HG03095 (cell line): Measurements from ENCODE around the gene ACSS2.
"Not testable (repeated sequence)": the region's sequence is repeated elsewhere in the genome, so short reads cannot be mapped to it uniquely, and the experiment has no call there.

ENCODE experiments used
- ATAC-seq: cut with Tn5 transposase; IDR thresholded peaks from one replicate; pipeline ENCODE4 v1.9.1; 2021; ENCODE audit warnings: moderate library complexity; ENCODE audit not compliant: unreplicated experiment

The ACSS2 gene

GRCh38 chr20:34873583-34874093, 2.8 kb upstream of the ACSS2 start:
- ATAC-seq, result no peak

DNA sequence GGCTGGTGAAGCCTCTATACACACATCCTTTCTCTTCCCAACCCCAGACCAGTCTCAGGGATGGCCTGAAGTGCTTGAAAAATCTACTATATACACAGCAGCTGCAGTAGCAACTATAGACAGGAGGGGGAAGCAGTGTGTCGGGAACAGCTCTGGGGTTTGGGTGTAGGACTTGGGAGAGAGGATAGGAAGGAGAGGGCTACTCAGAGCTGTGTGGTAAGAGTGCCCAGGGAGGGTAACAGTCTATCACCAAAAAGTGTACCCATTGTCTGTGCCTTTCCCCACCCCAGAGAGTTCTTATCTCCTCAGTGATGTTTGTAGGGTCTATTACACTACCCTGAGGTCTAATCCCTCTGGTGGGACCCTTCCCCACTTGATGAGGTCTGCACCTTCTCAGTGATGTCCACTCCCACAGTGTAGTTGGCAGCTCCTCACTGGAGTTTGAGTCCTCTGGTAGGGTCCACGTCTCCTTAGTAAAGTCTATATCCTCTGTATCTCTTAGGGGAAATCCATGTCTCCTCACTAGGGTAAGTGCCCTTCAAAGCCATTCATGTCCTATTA, 2.2 kb upstream of the ACSS2 start:
- ATAC-seq, result no peak

- peak; percentile 63 for ATAC-seq
Observed at GRCh38 chr20:34875642-34876405, 588 bp upstream of the ACSS2 start.

DNA sequence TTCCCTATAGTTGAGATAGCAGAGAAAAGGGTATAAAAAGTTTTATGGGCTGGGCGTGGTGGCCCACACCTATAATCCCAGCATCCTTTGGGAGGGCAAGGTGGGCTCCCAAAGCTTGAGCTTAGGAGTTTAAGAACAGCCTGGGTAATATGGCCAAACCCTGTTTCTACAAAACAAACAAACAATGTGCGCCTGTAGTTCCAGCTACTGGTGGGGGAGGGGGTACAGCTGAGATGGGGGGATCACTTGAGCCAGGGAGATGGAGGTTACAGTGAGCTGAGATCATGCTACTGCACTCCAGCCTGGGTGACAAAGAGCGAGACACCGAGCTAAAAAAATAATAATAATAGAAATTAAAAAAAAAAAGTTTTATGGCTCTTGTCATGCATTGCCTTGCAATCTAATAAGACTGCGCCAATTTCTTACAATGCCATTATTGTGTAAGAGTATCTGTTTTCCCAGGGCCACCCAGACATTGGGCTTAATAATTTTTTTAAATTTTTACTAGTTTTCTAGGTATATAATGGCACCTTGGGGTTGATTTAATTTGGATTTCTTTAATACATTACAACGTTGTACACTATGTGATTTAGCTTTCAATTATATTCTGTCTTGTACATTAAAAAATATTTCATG, 3.9 kb downstream of the ACSS2 start:
- ATAC-seq, result no peak

GRCh38 chr20:34880971-34881370, 4.6 kb downstream of the ACSS2 start:
- ATAC-seq, result not testable (repeated sequence)

DNA sequence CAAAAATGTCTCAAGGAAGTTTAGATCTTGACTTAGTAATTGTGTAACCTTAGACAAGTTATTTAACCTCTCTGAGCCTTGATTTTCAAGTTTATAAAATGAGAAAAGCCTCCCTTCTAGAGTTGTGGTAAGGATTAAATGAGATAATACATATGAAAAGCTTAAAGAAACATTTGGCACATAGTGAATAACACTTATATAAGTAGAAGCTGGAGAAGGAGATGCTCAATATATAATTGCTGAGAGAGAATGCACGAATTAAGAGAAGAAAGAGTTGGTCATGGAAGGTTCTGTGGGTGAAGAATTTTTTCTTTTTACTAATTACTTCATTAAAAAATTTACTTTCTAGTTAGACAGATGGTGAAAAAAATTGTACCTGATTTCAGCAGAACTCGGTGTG, 5.3 kb downstream of the ACSS2 start:
- no peak for ATAC-seq

DNA sequence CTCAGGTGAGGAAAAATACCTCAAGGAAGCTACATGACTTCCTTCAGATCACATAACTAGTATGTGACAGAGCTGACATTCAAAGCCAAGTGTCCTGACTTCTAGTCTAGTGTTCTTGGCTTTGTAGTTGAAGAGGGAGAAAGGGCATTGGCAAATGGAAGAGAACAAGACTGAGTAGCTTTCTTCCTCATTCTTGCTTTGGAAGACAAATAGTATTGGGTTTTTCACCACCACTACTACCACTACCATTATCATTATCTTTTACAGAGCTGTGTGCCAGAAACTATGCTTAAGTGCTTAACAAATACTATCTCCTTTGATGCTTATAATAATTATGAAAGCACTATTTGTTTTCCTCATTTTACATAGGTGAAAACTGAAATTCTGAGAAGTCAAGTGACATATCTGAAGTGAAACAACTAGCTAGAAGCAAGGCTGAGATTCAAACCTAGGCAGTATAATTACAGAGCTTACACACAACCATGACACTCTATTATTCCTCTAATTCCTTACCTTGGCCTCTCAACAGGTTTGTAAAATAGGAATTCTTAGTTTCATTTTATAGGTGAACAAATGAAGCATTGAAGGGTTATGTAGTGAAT, 6.8 kb downstream of the ACSS2 start:
- ATAC-seq, result no peak

DNA sequence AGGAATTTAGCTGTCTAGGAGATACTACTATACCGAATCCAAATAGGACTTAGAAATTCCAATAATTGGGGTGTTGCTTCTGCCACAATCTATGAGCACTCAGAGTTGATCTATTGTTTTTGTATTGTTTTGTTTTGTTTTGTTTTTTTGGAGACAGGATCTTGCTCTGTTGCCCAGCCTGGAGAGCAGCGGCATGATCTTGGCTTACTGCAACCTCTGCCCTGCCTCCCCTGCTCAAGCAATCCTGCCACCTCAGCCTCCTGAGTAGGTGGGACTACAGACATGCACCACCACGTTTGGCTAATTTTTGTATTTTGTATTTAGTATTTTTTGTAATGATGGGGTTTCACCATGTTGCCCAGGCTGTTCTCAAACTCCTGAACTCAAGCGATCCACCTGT, 7.4 kb downstream of the ACSS2 start:
- ATAC-seq, result no peak

DNA sequence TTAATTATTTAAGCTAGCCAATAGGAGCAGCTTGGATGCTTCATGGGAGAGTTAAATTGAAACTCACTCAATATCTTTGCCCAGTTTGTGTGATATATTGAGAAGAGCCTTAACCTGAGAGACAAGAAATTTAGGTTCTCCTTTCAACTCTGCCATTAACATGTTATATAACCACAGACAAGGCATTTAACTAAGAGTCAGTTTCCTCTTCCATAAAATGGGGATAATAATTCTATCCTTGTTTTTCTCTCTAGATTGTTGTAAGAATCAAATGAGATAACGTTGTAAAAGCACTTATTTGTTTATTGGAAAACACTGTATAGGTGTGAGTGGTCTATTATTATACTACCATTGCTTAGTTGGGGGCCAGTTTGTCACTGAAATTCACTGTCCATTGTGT, 7.8 kb downstream of the ACSS2 start:
- ATAC-seq, result no peak

DNA sequence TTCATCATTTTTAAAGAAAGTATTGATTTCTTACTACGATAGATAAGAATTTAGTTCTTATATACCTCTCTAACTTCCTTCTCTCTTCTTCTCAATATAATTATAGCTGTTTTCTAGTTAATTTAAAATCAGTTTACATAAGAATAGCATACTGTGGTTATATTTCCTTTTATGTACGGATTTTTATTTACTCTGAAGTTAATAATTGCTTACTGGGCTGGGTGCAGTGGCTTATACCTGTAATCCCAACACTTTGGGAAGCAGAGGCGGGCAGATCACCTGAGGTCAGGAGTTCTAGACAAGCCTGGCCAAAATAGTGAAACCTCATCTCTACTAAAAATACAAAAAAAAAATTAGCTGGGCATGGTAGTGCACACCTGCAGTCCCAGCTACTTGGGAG, 9.7 kb downstream of the ACSS2 start:
- ATAC-seq, result no peak

DNA sequence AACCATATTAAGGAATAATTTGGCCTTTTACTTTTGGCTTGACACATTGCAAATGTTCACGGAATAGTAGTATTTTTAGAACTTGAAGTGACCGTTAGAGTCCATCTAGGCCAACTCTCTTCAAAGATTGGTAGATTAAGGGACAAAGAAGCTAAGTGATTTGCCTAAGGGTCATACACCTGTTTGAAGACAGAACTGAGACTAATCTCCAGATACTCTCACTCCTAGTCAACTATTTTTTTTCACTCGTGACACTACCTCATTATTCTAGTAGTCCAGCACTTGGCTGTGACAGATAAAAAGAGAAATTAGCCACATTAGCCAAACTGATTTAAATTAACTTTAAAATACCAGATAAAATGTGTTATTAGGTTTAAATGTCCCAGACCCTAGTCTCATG, 10.6 kb downstream of the ACSS2 start:
- no peak for ATAC-seq

DNA sequence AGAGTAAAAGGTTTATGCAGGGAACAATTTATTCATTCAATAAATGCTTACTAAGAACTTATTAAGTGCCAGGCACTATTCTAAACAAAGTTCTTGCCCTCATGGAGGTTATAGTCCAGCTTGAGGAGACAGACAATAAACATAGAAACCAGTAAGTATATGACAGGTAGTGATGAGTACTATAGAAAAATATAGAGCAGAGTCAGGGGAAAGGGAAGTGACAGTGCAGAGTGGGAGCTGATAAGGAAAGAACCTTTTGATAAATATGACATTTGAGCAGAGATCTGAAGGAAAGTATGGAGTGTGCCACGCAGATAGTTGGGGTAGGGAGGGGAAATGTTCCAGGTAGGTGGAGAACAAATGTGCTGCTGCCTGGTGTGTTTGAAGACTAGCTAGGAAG, 12.1 kb downstream of the ACSS2 start:
- ATAC-seq, result no peak

GRCh38 chr20:34891166-34892062, 15.0 kb downstream of the ACSS2 start:
- ATAC-seq, result no peak

- ATAC-seq, result no peak
Observed at GRCh38 chr20:34892671-34893070, 16.3 kb downstream of the ACSS2 start.

DNA sequence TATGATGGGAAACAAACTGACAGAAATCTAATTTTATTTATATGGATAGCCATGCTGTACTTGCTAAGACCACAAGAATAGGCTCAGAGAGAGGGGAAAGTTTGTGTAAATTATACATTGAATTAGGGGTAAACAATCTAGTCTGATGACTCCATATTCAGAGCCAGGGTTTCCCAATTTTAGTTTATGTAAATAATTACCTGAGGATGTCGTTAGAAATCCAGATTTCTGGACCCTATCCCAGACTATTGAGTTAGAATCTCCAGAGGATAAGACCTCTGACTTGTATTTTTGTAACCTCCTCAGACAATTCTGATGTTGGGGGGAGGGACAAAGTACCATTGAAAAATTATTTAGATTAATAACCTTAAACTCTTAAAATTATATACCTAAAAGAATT, 18.3 kb downstream of the ACSS2 start:
- ATAC-seq, result no peak

DNA sequence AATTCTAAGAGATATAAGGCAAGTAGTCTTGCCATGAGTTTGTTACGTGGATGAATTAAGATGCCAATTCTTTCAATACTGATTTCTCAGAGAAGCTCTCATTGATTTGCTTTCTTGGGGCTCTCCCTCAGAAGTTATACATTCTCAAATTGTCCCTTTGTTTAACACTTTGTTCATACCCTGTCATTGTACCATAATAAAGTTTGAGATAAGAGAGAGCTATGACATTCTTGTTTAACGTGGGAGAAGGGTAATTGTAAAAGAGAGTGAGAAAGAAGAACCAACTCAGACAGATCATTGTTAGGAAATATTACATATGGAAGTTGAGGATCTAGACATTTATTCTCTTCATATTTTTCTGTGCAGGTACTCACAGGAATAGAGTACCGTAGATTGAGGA, 19.1 kb downstream of the ACSS2 start:
- ATAC-seq, result no peak

DNA sequence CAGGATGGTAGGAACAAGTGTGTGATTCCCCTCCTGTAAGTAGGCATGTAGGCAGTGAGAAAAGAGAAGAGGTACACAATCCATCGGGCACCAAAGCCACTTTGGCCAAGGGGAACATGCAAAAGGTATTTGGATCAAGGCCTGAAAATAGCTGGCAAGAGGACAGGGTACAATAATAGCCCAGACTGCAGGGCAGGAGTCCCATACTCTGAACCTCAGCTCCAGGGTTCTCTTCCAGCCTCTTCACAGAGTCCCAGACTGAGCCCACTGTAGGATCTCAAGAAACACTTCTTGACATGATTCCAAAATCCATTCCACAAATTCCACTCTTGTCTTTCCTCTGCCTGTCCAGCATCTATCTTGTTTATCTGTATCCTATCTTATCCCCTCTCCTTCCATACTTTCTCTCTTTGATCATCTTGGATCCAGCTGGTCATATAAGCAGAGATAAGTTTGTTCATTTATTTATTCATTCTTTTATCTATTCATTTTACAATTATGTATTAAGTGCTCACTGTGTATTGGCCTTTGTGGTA, 19.7 kb downstream of the ACSS2 start:
- no peak for ATAC-seq

DNA sequence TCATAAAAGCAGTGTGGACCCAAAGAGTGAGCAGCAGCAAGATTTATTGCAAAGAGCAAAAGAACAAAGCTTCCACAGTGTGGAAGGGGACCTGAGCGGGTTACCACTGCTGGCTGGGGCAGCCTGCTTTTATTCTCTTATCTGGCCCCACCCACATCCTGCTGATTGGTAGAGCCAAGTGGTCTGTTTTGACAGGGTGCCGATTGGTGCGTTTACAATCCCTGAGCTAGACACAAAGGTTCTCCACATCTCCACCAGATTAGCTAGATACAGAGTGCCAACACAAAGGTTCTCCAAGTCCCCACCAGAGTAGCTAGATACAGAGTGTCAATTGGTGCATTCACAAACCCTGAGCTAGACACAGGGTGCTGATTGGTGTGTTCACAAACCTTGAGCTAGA, 21.7 kb downstream of the ACSS2 start:
- not testable (repeated sequence) for ATAC-seq

DNA sequence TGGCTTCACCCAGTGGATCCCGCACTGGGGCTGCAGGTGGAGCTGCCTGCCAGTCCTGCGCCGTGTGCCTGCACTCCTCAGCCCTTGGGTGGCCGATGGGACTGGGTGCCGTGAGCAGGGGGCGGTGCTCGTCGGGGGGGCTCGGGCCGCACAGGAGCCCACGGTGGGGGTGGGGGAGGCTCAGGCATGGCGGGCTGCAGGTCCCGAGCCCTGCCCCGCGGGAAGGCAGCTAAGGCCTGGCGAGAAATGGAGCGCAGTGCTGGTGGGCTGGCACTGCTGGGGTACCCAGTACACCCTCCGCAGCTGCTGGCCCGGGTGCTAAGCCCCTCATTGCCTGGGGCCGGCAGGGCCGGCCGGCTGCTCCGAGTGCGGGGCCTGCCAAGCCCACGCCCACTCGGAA, 22.3 kb downstream of the ACSS2 start:
- not testable (repeated sequence) for ATAC-seq

DNA sequence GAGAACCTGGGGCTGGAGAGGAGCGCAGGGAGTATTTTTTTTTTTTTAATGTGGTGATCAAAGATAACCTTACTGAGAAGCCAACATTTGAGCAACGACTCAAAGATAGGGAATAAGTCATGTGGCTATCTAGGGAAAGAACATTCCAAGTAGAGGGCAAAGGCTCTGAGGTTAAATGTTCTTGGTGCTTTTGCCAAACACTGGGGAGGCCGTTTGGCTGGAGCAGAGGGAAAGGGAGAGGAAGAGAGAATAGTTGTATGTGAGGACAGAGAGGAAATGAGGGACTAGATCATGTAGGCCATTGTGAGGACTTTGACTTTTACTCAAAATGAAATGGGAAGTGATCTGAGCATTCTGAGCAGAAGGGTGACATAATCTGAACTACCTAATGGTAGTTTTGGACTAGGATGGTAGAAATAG, 27.8 kb downstream of the ACSS2 start:
- no peak for ATAC-seq
